GM06990 (cell line): Measurements from ENCODE around the gene ANTKMT.

Source experiments
- DNase-seq: peaks from one replicate; pipeline ENCODE4 v3.0.0-alpha.2; 2011; ENCODE audit not compliant: insufficient read length; ENCODE audit errors: extremely low read depth
- H3K27me3 ChIP-seq: replicated peaks from 2 replicates; pipeline ENCODE4 v1.6.0; 2011; ENCODE audit warnings: low read length; ENCODE audit not compliant: control insufficient read depth, insufficient read depth
- H3K36me3 ChIP-seq: 2 replicates; pipeline ENCODE4 v1.5.1; 2011; ENCODE audit warnings: low read length; ENCODE audit not compliant: control insufficient read depth, insufficient read depth
- H3K4me3 ChIP-seq: replicated peaks from 2 replicates; pipeline ENCODE4 v1.5.1; 2011; ENCODE audit warnings: low read depth, mild to moderate bottlenecking, control low read depth, low read length
- TF ChIP-seq, protein P1 (sequence below): IDR thresholded peaks from 2 replicates; pipeline ENCODE4 v1.5.1; 2011; ENCODE audit warnings: low read length, control low read depth, mild to moderate bottlenecking, inconsistent platforms; ENCODE audit not compliant: insufficient read depth, poor library complexity, severe bottlenecking

The ANTKMT gene

GRCh38 chr16:695355-696089 is 25.4 kb upstream of the ANTKMT start:
- Histone ChIP-seq H3K4me3 (peak overlapping the region; percentile 61), H3K27me3 (no peaks in the 10 kb centered on the region; the same call in 1 of the 2 replicates), H3K36me3 (no peaks in the 10 kb centered on the region)
- DNase-seq: peak; percentile 76
- TF ChIP-seq, protein P1, sequence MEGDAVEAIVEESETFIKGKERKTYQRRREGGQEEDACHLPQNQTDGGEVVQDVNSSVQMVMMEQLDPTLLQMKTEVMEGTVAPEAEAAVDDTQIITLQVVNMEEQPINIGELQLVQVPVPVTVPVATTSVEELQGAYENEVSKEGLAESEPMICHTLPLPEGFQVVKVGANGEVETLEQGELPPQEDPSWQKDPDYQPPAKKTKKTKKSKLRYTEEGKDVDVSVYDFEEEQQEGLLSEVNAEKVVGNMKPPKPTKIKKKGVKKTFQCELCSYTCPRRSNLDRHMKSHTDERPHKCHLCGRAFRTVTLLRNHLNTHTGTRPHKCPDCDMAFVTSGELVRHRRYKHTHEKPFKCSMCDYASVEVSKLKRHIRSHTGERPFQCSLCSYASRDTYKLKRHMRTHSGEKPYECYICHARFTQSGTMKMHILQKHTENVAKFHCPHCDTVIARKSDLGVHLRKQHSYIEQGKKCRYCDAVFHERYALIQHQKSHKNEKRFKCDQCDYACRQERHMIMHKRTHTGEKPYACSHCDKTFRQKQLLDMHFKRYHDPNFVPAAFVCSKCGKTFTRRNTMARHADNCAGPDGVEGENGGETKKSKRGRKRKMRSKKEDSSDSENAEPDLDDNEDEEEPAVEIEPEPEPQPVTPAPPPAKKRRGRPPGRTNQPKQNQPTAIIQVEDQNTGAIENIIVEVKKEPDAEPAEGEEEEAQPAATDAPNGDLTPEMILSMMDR: no peak

DNA sequence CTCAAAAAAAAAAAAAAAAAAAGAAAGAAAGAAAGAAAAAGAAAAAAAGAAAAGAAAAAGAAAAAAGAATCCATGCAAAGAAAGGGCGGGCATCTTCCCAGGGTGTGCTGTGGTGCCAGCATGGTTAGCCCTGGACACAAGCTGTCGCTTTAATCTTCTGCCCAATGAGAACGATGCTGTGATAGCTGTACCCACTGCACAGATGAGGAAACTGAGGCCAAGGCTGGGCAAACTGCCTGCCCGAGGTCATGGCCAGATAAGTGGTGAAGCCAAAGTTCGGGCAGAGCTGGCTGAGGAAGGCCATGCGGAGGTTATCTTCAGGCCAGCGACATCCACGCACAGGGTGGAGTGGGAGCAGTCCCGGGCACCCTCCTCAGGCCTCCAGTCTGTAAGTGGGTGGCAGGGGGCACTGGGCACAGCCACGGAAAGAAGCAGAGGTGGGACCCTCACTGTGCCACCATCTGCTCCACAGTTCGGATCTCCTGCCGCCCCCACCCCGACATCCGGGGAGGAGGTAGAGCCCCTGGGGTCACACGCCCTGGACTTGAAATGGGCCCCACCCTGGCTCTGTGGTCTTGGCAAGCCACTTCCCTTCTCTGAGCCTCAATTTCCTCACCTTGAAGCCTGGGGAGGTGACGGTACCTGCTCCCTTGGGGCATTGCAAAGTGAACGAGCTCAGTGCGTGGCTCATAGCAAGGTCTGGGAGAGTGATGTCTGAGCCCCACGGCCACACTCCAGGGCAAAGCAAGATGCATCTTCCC is 21.9 kb upstream of the ANTKMT start:
- TF ChIP-seq, protein P1: no peak
- Histone ChIP-seq H3K4me3 (no peak overlapping the region), H3K36me3 (no peaks in the 10 kb centered on the region), H3K27me3 (no peaks in the 10 kb centered on the region; the same call in 1 of the 2 replicates)
- DNase-seq: no peak

GRCh38 chr16:700684-701584 is 20.0 kb upstream of the ANTKMT start:
- TF ChIP-seq, protein P1: no peak
- no peaks in the 10 kb centered on the region for H3K36me3 ChIP-seq
- no peaks in the 10 kb centered on the region; the same call in 1 of the 2 replicates for H3K27me3 ChIP-seq
- no peak overlapping the region for H3K4me3 ChIP-seq
- DNase-seq: no peak

DNA sequence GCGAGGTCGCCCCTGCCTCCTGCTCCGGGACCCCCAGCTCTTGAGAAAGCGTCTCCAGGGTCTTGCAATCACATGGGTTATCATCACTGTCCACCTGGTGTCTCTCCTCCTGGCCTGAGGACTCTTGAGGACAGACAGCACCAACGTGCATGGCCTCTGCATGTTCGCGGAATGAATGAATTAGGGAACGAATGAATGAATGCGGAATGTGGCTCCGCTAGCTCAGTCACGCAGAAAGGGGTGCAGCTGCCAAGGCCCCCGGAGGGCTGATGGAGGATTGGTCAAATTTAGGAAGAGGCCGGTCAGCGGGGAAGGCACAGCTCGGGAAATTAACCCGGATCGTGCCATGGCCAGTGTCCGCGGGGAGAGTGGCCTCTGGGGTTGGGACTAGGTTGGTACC is 18.6 kb upstream of the ANTKMT start:
- Histone ChIP-seq H3K36me3 (no peaks in the 10 kb centered on the region), H3K27me3 (no peaks in the 10 kb centered on the region; the same call in 1 of the 2 replicates), H3K4me3 (no peak overlapping the region)
- TF ChIP-seq, protein P1: no peak
- DNase-seq: no peak

GRCh38 chr16:703406-703805 is 17.5 kb upstream of the ANTKMT start:
- H3K36me3 ChIP-seq: no peaks in the 10 kb centered on the region
- DNase-seq: no peak
- H3K27me3 ChIP-seq: no peaks in the 10 kb centered on the region; the same call in none of the 2 replicates
- no peak overlapping the region for H3K4me3 ChIP-seq
- TF ChIP-seq, protein P1: no peak
